HG03565 (cell line): Measurements from ENCODE around the gene CAPN7.

Experiments
- ATAC-seq: cut with Tn5 transposase; IDR thresholded peaks from one replicate; pipeline ENCODE4 v1.9.1; 2021; ENCODE audit warnings: mild to moderate bottlenecking, moderate library complexity; ENCODE audit not compliant: unreplicated experiment

The CAPN7 gene

DNA sequence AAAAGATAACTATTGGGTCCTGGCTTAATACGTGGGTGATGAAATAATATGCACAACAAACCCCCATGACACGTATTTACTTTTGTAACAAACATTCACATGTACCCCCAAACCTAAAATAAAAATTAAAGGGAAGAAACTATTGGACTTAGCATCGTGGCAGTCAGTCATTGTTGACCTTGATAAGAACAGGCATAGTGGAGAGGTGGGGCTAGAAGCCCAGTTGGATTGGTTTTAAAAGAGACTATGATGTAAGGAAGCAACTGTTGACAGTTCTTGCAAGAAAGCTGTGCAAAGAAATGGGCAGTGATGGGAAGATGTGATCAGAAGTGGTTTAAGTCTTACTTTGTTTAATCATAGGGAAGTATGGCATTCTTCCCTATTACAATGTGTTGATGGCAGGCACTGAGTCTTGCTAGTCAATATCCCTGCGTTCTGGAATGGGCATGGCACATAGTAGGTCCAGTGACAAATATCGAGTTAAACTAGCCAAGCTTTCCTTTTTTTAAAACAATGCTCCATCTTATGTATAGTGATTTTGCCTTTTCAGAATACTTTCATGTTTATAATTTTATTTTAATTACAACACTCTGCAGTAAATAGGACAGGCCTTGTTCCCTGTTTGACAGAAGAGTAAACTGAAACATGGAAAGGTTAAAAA lies 37.9 kb downstream of the CAPN7 start:
- ATAC-seq = no peak

DNA sequence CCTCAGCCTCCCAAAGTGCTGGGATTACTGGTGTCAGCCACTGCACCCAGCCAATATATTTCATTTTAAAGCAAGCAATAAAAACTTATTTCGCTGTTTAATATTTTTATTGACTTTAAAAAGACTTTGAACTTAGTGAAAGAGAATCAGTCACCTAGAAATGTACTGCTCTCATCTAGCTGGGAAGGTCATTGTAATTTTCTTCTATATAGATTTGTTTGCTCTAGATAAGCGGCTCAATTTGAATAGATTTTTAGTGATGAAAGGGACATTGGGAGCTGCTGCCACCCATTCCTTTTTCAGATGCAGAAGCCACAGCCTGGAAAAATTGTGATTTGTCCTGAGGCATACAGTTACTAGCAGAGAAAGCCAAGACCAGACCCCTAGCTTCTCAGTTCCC lies 40.1 kb downstream of the CAPN7 start:
- no peak for ATAC-seq

DNA sequence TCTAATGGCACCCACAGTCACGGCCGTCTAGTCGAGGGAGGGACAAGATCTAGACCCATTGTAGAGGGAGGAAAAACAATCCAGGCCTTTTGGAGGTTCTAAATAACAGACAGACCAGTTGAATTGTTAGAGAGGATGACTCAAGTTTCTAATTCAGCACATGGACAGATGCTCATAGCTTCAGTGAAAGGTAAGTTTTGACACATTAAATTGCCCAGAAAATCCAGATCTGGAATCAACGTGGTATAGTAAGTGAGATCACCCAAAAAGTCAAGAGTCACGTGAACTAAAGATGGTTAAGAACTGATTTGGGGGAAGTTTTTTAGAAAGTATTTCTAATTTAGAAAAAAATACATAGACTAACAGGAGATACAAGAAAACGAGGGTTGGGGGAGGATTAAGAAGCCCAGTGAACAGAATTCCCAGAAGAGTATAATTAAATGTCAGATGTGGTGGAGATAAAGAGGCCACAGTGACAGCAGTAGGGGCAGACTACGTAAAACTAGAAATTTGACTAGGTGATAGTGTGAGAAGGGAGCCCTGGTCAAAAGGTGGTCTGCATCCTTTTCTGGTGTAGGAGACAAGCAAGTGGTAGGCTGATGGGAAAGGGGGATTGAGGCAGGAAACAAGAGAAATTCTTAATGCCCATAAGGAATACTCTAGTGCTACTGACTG lies 47.1 kb downstream of the CAPN7 start:
- ATAC-seq = no peak

DNA sequence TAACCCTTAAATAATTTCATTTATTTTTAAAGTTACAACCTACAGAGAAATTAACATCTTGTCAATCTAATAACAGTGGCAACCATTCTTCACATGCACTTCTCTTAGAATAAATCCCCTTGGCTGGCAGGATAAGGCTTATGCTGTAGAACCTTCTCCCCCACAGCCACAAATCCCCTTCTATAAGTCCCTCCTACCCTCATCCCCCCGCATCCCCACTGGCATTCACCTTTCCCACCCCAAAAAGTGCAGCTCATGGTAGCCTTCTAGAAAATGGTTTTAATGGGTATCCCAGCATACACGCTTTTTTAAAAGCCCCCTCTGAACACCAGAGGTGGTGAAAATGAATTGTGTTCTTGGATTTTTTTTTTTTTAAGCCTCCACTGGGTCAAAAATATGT lies 49.2 kb downstream of the CAPN7 start:
- ATAC-seq = no peak

DNA sequence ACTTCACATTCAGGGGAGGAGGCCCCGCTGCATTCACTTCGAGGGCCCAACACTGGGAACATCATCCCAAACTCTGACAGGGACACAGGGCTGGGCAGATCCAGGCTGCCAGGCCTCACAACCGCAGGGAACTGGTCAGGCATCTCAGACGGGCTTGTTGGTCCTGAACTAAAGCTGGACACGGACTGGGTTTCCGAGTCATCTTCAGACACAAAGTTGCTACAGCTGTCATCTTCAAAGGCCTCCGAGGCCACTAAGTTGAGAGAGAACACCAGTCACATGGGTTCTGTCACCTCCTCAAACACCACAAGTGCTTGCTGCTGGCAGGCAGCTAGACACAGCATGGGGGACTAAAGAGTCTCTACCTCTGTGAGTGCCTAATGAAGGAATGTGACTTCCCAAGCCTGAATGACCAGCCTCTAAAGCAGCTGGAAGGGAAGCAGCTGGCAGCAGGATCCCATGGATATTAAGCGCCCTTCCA lies 50.9 kb downstream of the CAPN7 start:
- no peak for ATAC-seq

DNA sequence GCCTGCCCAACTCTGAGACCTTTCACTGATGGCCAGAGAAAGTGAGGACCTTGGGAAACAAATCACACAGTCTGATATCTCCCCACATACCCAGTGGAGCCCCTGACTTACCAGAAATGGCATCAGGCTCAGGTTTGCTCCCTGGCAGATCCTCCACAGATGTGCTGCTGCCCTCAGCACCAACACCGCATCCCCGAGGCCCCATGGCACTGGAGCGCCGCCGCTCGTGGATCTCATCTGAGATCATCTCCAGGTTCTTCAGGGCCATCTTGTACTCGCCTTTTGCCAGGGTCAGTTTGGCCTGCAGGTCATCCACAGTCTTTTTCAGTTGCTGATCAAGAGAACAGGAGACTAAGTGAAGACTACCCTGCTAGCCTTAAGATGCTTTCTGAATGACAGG lies 52.7 kb downstream of the CAPN7 start:
- no peak for ATAC-seq

DNA sequence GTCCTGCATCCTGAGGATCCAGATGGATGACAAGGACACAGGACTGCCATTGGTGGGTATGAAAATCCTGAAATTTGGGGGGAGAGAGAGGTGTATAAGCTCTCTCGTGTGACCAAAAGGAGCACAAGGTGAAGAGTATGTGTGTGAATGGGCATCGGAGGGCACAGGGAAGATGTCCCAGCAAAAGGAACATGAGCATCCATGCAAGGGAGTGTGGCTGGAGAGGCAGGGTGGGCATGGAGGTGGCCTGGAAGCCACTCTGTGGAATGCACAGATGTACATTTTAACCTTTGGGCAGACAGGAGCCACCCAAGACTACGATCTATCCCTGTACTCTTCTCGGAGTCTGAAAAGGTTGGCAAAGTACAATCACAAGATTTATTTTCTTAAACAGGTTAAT lies 54.5 kb downstream of the CAPN7 start:
- no peak for ATAC-seq

DNA sequence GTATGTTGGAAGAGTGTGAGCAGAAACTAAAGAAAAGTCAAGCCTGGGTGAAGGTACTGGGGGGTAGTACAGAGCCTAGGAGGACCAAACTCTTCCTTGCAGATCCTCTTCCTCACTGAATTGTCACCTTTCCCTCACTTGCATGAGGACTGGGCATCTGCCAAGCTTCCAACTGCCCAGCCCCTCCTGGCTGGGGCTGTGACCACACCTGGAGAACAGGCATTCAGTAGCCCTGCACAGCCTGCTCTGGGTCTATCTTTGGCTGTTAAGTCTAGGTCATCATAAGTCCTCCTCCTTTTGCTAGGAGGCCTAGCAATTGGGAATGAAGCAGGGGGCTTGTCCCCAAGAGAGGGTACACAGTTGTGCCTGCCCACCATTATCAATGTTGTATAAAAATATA lies 55.2 kb downstream of the CAPN7 start:
- no peak for ATAC-seq

DNA sequence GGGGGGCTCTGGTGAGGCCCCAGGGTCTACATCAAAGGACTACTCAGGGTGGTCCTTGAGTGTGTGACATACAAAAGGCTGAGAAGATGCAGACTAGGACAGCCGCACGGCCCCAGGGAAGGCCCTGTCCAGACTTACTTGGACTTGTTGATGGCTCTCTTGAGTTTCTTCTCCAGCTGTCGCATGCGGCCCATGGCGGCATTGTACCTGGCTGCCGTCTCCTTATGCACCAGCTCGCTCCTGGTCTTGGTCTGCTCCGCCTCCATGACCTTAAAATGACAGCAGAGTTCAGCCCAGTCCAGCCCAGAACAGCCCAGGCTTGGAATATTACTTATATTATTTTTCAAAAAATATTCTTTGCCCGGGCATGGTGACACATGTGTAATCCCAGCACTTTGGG lies 56.0 kb downstream of the CAPN7 start:
- no peak for ATAC-seq

DNA sequence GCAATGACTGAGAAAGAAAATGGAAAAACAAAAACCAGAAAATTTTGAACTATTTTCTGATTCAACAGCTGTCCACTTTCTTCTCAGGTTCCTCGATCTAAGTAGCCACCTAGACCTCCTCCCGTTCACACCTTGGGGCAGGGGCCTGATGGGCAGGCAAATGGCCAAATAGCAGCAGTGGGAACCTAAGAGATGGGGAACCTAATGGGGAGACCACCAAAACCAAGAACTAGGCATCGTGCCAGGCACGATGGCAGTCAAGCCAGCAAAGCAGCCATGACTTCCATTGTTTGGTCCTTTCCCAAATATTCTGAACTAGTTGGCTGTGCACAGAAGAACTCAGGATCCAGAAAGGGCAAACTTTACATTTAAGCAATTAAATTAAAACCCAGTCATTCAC lies 57.1 kb downstream of the CAPN7 start:
- no peak for ATAC-seq

DNA sequence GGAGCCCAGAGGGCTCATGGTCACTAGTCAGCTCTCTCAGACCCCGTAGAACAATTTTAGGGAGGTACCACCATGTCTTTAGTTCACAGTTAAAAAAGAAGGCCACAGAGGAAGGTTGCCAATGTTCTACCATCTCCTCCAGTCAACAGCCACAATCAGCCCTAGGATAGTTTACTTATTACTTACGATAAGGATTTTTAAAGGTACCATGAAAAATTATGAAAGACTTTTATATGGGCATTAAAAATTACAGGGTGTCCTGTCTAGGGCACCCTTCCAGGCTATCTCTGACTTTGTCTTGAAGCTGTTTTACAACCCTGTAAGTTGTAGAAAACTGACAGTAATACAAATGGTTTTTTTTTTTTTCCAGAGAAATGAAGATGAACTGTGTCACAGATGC lies 57.9 kb downstream of the CAPN7 start:
- no peak for ATAC-seq

DNA sequence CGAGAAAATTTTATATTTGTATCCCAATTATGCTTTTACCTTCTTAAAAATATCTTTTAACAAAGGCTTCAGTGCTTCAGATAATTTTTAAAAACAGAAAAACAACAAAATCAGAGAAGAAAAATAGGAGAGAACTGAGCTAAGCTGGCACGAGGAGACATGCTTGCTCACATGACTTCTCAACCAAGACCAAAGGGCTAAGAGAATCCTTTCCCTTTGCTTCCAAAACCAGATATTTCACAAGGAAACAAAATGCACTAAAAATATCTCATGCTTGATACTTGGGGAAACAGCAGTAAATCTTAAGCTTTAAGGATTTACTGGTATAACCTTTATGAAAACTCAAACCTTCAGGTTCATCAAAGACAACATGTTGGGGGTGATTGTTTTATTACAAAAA lies 58.4 kb downstream of the CAPN7 start:
- ATAC-seq = no peak

DNA sequence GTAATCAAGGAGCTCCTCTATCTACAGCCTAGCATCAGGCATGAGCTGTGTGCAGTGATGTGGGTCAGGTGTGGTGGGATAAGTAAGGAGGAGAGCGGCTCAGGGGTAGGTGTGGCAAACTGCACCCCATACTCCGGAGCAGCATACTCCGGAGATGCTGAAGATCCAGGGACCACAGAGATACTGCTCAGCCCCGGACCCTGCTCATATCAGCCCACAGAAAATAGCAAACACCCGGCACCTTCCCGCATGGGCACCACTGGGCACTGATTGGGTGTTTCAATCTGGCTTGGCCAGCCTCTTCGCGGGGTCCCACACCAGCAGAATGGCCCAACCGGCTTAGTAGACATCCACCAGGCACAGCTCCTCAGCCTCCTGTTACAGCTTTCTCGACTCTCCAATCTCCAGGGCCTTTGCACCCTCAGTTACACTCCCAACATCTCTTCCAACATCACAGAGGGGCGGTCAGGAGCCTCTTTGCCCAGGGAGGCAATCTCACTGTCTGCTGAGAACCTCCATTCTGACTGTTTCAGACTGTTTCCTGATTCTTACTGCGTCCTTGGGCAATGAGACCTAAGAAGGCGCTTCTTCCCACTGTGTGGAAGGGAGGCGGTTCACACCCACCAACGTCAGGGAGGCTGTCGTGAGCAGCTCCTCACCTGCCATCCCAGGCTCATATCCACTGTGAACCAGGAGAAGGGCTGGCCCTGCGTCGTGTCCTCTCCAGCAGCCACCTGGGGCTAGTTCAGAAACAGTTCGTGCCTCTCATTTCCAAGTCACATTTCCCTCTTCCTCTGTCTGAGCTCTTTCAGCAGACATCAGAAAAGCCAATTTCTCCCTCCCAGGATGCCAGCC lies 59.8 kb downstream of the CAPN7 start:
- ATAC-seq = no peak

DNA sequence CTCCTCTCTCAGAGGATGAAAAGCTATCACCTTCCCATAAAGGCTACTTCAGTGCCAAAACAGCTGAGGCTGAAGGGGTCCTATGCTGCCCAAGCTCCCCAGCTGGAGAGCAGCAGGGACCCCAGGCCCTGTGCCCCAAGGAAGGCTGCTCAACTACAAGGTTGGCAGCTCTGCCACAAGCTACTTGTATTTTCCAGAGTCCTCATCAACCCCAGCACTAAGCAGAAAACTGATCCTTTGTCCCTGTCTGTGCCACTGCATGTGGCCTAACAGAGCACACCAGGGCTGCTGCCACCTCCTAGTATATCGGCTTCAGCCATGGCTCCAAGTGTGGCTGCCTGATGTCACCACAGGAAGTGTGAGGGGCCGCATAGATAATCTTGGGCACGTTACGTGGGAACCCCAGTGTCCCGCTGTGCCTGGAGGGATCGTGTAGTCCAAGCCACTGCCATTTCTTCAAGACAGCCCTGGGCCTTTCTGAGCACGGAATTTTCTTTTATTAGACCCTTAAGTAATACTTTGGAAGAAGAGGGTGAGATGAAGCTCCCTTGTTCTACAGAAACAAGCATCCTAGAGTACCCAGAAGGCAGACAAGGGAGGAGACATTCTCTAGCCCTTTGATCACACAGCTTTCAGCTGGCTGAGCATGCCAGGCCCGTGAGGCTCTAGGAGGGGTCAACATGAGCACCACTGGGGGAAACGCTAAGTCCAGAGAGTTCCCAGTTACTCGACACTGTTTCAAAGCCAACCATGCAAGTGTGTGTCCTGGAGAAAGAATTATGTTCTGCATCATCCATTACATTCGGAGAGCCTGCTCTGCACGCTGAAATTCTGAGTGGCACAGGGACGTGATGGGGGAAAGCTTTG lies 60.7 kb downstream of the CAPN7 start:
- no peak for ATAC-seq

DNA sequence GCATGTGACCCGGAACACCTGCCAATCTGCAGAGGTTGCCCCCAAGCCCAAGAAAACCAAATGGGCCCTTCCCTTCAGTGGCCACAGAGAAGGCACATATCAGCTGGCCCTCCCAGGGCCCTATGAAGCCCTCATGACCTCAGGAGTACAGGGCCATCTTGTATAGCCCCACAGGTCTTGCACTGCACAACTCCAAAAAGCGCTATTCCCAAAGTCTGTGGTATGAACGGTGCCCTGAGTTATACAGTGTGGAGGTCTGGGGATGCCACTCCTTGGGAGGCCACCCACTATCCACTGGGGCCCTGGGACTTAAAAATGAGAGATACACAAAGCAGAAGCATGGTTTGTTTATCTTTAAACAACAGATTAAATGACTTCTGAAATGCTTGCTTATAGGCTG lies 61.5 kb downstream of the CAPN7 start:
- no peak for ATAC-seq

DNA sequence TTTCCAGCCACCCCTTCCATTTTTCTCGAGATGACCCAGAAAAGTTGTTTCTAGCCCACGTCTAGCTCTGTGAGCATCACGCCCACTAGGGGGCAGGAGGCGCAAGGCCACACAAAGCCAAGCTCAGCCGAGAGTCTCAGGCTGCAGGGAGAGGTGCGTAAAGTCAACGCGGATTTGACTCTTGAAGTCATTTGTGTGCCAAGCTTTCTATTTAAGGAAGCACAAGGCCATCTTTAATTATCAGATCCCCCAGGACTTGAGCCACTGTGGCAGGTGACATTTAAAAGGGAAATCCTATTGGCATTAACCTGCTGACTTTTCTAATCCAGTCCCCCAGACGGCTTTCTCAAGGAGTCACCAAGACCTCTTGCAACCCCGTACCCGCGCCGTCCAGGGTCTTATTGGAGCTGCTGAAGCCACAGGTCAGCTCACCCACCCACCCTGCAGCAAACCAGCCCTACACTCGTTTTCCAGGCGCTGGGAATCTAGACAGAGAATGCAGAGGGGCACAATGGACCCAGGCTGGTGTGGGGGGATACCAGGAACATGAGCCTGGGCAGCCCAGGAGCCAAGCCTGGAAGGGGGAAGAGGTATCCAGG lies 62.1 kb downstream of the CAPN7 start:
- ATAC-seq = peak; percentile 44

DNA sequence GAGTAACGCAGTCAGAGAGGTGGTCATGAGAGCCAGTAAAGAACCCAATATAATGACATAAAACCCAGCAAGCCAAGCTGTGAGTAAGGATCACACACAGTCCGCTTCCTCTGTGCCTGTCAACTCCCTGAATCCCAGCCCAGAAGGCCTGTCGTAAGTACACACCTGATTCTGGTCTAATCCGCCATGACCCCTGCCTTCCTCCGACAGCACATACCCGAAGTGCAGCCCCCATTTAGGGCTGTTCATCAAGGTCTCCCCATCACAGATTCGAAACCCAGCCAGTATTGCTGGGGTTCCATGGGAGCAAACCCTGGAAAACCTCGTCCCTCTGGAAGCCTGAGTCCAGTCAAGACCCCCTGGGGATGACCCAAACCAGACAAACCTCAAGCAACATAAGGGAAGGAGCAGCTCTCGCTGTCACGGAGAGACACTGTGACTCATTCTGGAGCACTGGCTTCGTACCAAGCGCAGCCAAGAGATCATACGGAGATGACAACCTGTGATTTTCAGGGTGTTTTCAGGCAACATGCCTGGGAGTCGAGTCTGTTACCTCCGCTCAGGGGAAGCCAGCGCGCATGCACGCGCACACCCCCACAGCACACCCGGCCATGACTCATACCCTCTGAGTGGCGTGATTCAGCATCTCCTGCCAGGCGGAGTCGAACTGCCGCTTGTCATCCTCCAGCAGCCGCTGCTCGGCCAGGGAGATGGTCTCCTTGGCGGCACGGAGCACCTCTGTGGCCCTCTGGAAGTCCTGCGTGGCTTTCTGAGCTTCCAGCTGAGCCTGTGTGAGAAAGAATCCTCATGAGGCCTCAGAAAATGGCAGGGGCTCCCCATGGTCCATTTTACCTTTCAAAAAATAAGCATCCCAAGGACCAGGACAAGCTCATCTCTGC lies 63.3 kb downstream of the CAPN7 start:
- ATAC-seq = peak; percentile 49

DNA sequence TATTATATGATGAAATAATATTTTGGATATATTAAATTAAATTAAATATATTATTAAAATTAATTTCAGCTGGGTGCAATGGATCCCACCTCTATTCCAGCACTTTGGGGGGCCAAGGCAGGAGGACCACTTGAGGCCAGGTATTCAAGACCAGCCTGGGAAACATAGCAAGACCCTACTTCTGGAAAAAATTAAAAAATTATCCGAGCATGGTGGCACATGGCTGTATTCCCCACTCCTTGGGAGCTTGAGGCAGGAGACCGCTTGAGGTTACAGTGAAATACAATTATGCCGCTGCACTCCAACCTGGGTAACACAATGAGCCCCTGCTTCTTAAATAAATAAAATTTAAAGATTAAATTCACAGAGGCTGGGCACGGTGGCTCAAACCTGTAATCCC lies 65.0 kb downstream of the CAPN7 start:
- no peak for ATAC-seq

DNA sequence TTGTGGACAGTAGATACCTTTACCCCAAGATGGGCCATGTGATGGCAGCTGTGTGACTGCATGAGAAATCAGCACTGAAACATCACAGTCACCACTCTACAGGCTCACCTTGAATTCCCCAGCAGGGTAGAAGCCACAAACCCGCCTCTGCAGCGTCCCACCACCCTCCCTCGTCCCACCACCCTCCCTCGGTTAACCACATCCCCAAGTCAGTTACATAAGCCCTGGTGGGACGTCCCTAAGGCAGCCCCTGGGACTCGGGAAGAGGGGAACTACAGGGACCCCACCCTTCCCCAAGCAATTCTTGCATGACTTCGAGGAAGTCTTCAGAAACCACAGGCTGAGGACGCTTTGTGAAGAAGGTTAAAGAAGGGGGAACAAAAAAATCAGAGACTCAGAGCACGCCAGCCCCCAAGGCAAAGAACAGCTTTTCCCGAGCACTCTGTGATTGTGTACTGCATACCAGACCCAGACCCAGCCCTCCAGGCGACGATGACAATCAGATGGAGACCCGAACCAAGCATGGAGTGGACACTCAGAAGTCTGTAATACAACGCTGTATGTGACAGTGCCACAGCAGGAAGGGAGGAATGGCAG lies 65.8 kb downstream of the CAPN7 start:
- ATAC-seq = peak; percentile 44
